C4-2B (cell line): ENCODE measurements around the gene ARHGAP8.

Source experiments
- H3K27ac ChIP-seq: fragments of 450-650 bp; 2 replicates; pipeline ENCODE4 v1.5.1; 2017
- CTCF ChIP-seq: fragments of 450-650 bp; conservative IDR thresholded peaks from 2 replicates; pipeline ENCODE4 v1.5.1; 2017; ENCODE audit warnings: mild to moderate bottlenecking
- ZFX ChIP-seq: fragments of 450-650 bp; IDR thresholded peaks from 2 replicates; pipeline ENCODE4 v1.6.1; 2017

ARHGAP8 gene

GRCh38 chr22:44753189-44754042 is 1.0 kb downstream of the ARHGAP8 start:
- peak overlapping the region; percentile 74 for H3K27ac ChIP-seq
- TF ChIP-seq ZFX (no peak), CTCF (no peak)

- TF ChIP-seq CTCF (no peak), ZFX (no peak)
- H3K27ac ChIP-seq: peak overlapping the region; percentile 74
Observed at GRCh38 chr22:44754998-44755397, 2.6 kb downstream of the ARHGAP8 start.

GRCh38 chr22:44755417-44755816 is 3.0 kb downstream of the ARHGAP8 start:
- H3K27ac ChIP-seq: peak overlapping the region; percentile 74
- no peak for TF ChIP-seq CTCF
- TF ChIP-seq ZFX: no peak

- H3K27ac ChIP-seq: peak overlapping the region; percentile 74
- TF ChIP-seq ZFX: no peak
- no peak for TF ChIP-seq CTCF
Observed at GRCh38 chr22:44755956-44756361, 3.6 kb downstream of the ARHGAP8 start.

GRCh38 chr22:44758344-44758973 is 6.1 kb downstream of the ARHGAP8 start:
- H3K27ac ChIP-seq: peak overlapping the region; percentile 30
- TF ChIP-seq ZFX: no peak
- TF ChIP-seq CTCF: no peak

GRCh38 chr22:44759001-44759400 is 6.6 kb downstream of the ARHGAP8 start:
- TF ChIP-seq ZFX (no peak), CTCF (no peak)
- H3K27ac ChIP-seq: peak overlapping the region; percentile 30; the same call in 1 of the 2 replicates
